NCI-H1092 treated with DMSO at 0.1 percent for 48 hours (cell line): Measurements from ENCODE around the gene TMEM179B.
"Not testable (repeated sequence)": the region's sequence is repeated elsewhere in the genome, so short reads cannot be mapped to it uniquely, and the experiment has no call there.

Experiments used
- DNase-seq: peaks from one replicate; lab custom pipeline; 2025; lab: John Stamatoyannopoulos, UW

The TMEM179B gene

DNA sequence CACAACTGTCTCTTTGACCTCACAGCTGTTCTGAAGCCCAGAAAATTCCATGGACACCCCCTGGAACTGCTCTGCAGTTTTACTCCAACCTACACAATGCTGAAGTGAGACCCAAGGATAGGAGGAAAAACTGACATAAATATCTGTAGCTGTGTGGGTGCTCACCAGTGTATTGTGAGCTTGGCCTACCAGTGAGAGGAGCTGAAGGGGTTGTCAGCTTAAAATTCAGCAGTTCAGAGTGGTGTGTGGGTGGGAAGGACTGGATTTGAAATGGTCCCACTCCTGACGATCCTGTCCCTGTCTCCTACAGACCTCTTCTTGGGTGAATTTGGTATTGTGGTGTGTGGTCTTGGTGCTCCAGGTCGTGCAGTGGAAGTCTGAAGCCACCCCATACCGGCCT is 2.4 kb downstream of the TMEM179B start:
- DNase-seq = no peak

DNA sequence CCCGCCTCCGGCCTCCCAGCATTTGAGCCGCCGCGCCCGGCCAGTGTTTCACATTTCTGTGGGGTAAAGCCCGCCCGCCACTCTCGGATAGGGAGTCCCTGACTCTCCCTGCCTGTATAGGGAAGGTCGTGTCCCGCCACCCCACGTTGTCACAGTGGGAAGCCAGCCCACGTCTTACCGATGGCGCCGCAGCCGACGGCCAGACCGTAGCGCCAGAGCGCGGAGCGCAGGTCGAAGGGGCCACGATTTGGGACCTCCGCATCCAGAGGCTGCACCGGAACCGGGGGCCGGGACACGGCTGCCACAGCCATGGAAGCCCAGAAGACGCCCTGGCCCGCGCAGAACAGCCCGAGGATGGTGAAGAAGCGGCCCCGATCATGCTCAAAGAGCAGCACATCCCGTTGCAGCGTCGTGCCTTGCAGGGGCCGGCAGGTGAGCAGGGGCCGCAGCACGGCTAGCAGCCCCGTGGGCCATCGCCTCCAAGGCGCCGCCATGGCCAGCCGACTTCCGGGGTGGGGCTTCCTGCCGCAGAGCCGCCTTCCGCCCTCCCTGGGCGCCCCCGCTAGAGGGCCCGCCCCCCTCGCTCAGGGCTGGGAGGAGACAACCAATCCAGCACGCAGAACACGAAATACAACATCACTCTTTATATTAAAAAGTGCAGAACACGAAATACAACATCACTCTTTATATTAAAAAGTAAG is 4.4 kb downstream of the TMEM179B start, which contains the start of gene TMEM223:
Gene TMEM223 (minus strand): TSS at position 506 of the 701 bp plus-strand sequence. CDS start 12 bp downstream, at position 494.
- DNase-seq = peak; percentile 80

DNA sequence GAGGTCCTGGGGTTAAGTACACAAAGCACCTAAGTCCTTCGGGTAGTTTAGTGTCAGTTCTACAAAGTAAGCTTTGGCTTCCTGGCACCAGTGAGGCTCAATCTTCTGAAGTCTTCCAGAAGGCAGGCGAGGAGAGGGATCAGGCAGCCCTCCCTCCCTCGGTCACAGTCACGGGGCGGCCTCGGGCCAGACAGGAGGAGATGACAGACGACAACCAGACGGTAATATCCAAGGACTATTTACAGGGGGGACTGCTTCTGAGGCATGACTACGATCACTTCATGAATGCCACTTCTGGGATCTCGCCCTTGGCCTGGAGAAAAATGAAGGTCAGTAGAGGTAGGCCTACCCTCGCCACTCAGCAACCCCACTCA is 5.0 kb downstream of the TMEM179B start:
- DNase-seq = no peak

DNA sequence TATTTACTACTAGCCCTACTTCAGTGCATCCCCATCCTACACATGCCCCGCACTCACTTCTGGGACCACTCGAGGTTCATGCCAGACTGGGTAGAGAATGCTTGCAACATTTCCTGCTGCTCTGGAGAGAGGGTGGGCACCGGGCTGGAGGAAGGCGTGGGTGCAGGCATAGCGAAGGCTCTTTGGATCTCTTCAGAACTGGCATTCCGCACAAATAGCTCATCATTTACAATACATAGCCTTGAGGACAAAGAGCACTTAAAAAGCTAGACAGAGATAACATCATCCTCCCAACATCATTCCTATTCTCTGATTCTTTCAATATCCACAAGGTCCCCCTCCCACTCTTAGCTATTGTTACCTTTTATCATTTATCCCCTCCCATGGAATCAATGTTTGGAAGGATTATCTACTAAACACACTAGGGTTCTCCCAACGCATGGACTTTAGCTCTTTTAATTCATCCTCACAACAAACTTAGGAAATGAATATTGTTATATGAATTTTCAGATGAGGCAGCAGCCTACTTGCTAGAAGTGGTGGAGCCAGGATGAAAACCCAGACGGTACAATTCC is 7.1 kb downstream of the TMEM179B start:
- no peak for DNase-seq

DNA sequence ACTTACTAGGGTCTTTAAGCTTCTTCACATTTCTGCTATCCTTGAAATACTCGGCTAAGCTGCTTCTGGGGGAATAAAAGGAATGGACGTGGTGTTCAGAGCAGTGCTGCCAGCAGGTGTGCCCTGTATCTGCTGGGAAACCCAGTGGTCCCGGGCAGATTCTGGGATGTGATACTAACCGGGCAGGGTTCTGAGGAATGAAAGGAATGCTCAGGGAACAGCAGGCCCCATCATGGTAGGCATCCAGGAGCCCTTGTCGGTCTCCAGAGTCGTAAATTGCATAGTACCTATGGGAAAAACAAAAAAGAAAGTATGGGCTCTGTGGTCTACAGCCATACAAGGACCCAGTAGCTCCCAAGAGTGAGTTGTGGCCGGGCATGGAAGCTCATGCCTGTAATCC is 9.1 kb downstream of the TMEM179B start:
- no peak for DNase-seq

DNA sequence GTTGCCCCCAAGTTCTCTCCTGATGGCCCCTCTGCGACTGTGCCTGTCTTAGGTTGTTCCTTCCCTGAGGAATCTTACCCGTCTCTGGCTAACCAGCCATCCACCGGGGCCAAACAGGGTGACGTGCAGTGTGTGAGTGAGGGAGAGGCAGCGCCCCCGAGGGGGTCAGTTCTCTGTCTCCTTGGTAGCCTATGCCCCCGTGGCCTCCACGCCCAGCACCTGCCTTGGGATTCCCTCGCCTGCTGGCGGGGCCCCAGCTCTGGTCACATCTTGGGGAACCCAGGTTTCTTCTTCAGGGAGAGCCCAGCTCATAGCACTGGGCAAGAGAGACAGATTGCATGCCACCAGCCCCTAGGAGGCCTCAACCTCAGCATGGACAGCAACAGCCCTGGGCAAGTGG is 12.3 kb downstream of the TMEM179B start:
- DNase-seq = no peak

DNA sequence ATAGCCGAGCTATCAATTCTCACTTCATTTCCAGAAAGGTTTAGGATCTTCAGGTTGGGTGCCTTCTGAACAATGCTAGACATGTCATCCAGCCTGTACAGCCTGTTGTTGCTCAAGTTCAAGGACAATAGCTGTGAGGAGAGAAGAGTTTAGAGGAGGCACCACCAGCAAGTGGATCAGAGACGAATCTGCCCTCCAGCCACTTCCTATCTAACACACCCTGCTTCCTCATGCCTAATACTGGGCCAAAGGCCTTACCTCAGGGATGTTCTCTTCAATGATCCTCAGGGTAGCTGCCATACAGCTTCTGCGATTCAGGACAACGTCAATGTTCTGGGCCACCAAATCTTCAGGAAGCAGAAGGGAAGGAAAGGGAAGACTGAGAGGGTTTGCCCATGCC is 13.9 kb downstream of the TMEM179B start:
- DNase-seq = no peak

DNA sequence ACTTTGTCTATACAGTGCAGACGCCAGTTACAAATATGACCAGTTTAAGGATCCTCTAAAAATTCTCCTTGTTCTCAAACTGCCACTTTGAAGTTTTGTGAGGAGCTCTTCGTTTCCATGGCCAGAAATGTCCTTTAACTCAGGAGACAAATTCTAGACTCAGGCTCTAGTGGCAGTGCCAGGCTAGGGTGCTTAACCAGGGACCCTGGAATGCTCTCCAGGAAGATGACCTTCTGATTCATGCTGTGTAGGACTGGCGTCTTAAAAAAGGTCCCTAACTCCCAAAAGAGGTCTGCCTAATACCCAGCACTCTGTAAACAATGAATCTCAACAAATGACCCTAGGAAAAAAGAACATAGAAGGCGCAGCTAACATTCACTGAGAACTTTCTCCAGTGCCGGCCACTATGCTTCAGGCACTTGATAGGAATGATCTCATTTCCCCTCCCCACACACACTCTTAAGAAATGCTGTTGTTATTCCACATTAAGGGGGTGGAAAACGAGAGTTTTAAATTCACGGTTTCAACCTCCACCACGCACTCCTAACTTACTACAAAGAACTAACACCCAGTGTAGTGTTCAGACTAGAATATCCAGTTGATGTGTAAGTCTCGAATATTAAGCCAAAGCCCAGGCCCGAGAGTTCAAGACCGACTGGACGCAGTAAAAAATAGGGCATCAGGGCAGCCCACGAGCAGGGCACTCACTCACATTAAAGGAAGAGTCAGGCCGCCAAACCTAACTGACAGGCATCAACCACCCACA is 17.3 kb downstream of the TMEM179B start:
- DNase-seq = peak; percentile 70

DNA sequence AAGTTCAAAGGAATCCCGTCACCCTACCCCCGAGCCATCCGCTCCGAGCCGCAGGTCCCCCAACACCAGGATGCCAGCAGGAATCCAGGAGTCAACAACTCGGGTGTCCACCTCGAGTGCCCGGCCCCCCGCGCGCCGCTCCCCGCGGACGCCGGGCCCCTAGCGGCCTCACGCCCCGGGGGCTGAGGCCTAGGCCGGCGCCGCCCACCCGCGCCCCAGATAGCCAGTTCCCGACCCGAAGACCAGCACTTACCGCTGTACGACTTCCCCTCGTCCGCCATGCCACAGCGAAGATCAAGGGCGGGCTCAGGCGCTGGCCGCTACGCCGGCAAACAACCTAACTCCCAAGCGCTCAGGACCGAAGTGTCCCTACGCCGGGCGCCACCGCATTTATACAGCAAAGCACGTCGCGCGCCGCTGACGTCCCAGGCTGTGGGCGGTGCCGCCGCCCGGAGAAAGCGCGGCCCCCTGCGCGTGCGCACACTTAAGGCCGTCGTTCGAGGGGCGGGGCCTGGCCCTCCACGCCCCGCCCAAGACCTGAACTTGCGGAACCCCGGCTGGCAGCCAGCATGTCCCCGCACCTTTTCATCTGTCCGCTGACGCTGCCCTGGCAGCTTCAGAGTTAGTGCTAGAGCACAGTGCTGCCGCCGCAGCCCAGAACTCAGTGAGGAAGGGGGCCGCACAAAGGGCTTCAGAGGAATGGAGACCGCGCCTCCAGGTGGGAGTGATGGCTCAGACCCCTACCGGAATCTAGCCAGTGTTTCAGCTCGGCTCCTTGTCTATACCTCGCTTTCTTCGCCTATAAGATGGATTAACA is 18.1 kb downstream of the TMEM179B start, which contains the start of gene NXF1:
Gene NXF1 (minus strand): TSS at position 365 of the 817 bp plus-strand sequence. CDS start 84 bp downstream, at position 281.
- DNase-seq = peak; percentile 96

DNA sequence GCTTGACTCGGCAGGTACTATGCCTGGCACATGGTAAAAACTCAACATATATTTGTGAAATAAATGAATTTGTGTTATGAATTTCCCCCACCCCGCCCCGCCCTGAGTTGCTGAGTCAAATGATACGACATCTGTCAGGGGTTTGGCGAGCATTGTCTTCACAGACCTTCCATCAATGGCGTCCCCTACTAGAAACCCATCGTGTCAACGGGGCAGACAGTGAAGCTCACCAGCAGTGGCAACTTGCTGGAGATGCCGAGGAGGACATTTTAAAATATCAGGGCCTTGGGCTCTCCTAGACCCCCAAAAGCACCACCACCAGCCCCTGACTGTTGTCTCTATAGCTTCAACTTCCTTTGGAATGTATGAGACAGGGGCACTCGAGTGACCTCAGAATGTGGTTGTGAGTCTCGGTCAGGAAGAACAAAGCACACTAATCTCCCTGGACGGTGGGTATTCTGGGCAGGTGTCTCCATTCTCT is 18.8 kb downstream of the TMEM179B start:
- peak; percentile 70 for DNase-seq

DNA sequence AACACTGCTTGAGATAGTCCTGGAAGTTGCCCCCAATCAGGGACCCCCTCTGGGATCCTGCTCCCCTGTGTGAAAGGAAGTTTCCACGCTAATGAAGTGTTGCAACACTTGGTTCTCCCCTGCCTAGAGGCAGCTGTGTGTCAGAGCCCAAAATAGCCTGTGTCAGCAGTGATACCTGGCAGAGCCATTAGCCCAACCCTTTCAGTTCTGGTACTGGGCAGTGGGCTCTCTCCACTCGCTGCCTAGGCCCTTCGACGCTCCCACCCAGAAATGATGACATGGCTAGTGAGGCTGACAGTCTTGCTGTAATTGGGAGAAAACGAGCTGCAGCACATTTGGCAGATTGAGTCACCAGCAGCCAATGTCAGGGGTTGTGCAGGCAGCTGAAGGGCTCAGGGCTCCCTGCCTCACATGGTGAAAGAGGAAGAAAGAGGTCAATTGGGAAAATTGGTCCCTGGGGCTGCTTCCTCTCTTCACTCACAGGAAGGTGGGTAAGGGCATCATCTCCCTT is 19.5 kb downstream of the TMEM179B start:
- no peak for DNase-seq

DNA sequence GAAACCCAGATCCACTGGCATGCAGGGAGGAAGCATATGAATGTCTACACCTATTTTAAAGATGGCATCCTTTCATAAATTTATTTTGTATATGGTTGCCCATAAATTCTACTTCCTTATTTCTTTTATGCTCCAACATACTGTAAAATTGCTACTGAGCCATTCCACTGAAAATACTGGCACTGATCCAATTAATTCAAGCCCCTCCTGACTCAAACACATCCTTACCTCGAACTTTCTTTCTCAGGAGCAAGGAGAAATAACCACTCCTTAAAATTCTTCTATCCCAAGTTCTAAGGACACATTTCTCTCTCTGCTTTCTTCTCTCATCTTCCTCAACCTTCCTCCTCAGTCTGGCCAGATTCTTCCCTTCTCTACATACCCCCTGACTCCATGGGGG is 23.5 kb downstream of the TMEM179B start:
- no peak for DNase-seq

DNA sequence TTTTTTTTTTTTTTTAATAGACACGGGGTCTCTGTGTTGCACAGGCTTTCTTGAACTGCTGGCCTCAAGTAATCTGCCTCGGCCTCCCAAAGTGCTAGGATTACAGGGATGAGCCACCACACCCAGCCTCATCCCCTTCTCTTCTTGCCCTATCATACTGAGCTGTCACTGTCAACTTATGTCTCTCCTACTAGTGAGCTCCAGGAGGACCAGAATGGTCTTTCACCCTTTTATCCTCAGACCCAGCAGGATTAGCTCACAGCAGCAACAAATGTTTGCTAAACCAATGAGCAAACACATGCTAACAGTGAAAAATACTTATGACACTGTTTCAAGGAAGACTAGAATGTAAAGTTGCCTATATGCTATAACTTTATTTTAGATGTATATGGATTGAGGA is 24.5 kb downstream of the TMEM179B start:
- DNase-seq = no peak

DNA sequence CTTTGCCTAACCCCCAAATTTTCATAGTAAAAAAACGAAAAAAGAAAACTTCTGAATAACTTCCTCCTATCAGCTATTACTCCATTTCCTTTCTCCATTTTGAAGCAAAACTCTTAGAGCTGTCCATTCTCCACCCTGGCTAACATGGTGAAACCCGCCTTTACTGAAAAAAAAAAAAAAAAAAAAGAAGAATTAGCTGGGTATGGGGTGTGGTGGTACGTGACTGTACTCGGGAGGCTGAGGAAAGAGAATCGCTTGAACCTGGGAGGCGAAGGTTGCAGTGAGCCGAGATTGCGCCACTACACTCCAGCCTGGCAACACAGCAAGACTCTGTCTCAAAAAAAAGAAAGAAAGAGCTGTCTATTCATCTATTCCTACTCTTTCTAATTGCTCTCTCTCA is 29.4 kb downstream of the TMEM179B start:
- DNase-seq = no peak

DNA sequence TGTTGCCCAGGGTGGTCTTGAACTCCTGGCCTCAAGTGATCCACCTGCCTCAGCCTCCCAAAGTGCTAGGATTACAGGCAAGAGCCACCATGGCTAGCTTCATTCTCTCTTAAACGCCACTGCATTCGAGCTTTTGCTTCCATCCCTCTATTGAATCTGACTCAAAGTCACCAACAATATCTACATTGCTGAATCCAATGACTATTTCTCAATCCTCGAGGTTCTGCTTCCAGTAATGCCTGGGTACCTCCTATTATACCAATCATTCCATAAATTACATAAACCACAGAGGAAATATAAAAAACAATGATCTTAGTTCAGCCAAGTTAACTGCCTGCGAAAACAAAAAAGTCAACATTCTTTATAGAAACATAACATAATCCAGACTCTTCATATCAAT is 29.9 kb downstream of the TMEM179B start:
- no peak for DNase-seq

DNA sequence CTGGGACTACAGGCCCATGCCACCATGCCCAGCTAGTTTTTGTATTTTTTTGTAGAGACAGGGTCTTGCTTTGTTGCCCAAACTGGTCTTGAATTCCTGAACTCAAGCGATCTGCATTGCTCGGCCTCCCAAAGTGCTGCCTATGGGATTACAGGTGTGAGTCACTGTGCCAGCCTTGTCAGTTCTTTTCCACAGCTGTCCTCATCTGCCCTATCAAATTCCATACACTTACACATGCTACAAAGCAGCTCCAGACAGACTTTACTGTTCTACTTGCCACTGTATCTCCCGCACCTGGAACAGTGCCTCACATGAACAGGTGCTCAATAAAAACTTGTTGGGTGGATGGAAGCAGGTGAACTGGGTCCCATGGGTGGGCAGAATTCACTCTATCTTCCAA is 36.5 kb downstream of the TMEM179B start:
- no peak for DNase-seq

DNA sequence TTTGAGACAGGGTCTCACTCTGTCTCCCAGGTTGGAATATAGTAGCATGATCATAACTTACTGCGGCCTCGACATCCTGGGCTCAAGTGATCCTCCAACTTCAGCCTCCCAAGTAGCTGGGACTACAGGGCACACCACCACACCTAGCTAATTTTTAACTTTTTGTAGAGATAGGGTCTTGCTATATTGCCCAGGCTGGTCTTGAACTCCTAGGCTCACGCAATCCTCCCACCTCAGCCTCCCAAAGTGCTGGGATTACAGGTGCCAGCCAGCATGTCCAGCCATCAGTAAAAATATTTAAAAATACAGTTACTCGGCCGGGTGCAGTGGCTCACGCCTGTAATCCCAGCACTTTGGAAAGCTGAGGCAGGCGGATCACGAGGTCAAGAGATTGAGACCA is 40.9 kb downstream of the TMEM179B start:
- DNase-seq = not testable (repeated sequence)

DNA sequence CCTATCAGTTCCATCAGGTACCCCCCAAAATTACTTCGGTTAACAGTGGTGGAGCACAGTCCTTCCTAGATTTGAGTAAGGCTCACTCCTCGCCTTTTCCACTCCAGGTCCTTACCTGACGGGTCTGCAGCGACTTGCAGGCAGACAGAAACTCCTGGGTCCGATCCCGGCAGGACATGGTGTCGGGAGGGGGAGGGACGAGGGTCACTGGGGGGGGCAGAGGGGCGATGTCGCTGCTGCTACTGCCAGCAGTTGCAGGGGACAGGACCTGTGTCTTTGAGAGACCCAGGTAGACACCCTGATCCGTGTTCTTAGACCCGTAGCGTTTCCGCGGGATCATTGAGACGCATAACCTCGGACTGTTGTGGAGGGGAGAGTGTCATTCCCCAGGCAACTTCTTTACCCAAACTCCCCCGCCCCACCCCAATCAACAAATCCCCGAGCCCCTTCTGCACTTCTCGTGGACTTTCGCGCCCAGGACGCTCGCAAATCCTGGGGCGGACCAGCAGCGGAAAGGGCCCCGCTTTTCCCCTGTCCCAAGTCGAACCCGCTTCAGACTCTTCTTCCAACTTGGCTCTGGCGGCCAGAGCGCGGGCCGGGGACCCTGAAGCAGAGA is 43.8 kb downstream of the TMEM179B start:
- DNase-seq = no peak

DNA sequence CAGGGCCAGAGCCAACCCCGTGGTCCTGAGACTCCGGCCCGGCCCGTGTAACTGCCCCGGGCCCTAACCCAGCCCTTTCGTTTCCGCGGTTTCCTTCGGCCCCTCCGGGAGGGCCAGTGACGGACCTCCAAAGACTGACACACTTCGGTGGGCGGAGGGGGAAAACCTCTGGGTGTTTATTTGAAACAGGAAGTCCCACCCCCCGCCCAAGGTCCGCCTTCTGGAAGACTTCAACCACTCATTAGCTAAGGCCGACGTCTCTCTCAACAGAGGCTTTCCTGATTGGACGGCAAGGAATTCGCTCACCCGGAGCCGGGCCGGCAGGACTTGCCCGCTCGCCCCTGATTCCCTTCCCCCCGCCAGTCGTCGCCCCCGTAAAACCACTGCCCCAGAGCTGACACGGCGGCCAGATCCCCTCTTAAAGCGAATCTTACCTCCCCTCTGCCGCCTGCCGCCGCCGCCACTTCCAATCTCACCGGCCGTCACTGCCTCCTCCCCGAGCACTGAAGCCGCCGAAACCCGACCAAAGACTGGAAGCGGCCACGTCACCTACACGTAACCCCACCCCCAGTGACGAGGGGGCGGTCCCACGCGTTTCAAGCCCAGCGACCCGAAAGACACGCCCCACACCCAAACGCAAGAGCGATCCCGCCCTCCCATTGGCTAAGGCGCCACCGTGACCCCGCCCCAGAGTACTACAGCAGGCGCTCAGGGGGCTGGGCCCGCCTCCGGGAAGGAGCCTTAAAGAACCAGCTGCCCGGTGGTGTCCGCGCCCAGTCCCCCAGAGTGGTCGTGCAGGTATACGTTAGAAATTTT is 44.5 kb downstream of the TMEM179B start, which contains the start of gene STX5:
Gene STX5 (minus strand): TSS at position 532 of the 816 bp plus-strand sequence. CDS start 808 bp downstream, outside the sequence.
- peak; percentile 100 for DNase-seq
